ENCODE measurements around the gene TBC1D14.
A peak's percentile ranks its signal among the peaks of the same experiment; 100 is the strongest.

Gene TBC1D14

GRCh38 chr4:6987588-6987961 lies 77.9 kb downstream of the TBC1D14 start:
- peak overlapping the region; percentile 99 for H3K27ac ChIP-seq
- no peak for TF ChIP-seq CTCF (conservative IDR thresholded peaks at IDR 0.05)

GRCh38 chr4:6988016-6988715 lies 78.5 kb downstream of the TBC1D14 start:
- H3K27ac ChIP-seq, result peak overlapping the region; percentile 99

GRCh38 chr4:6989331-6989923 lies 79.8 kb downstream of the TBC1D14 start:
- no peak for TF ChIP-seq CTCF (conservative IDR thresholded peaks at IDR 0.05)
- peak overlapping the region; percentile 99 for H3K27ac ChIP-seq

More at GRCh38 chr4:6988016-6988715, 78.5 kb downstream of the TBC1D14 start:
- TF ChIP-seq CTCF (conservative IDR thresholded peaks at IDR 0.05), result no peak

- H3K27ac ChIP-seq, result peak overlapping the region; percentile 99
- no peak for TF ChIP-seq CTCF (conservative IDR thresholded peaks at IDR 0.05)
Measured at GRCh38 chr4:6990661-6991060, 81.0 kb downstream of the TBC1D14 start.

- peak overlapping the region; percentile 99 for H3K27ac ChIP-seq
- TF ChIP-seq CTCF (conservative IDR thresholded peaks at IDR 0.05), result no peak
Measured at GRCh38 chr4:6991249-6991648, 81.6 kb downstream of the TBC1D14 start.

GRCh38 chr4:6991771-6992557 lies 82.3 kb downstream of the TBC1D14 start:
- peak overlapping the region; percentile 99 for H3K27ac ChIP-seq
- no peak for TF ChIP-seq CTCF (conservative IDR thresholded peaks at IDR 0.05)

Measured in VCaP (cell line).